Suprapubic skin (tissue), 4 donors: ENCODE measurements around the gene SLIT1. TPM values are rescaled to one million over a fixed set of nuclear protein-coding genes. Genes with fewer than 3 reads are reported as not detected.
"Not testable (repeated sequence)": the region's sequence is repeated elsewhere in the genome, so short reads cannot be mapped to it uniquely, and the experiment has no call there.

ENCODE experiments used
- DNase-seq, 2 donors: peaks; one replicate each; pipeline ENCODE4 v3.0.0-alpha.2; 2019; ENCODE audit warnings: low spot score in 2 of 2
- H3K27ac ChIP-seq: fragments of 200-600 bp; sonication (generic); one replicate; pipeline ENCODE4 v1.5.1; 2019
- H3K27me3 ChIP-seq: fragments of 200-600 bp; sonication (generic); one replicate; pipeline ENCODE4 v1.5.1; 2019
- H3K36me3 ChIP-seq: fragments of 200-600 bp; sonication (generic); one replicate; pipeline ENCODE4 v1.5.1; 2019
- H3K4me1 ChIP-seq: fragments of 200-600 bp; sonication (generic); one replicate; pipeline ENCODE4 v1.5.1; 2019
- H3K4me3 ChIP-seq: fragments of 200-600 bp; sonication (generic); one replicate; pipeline ENCODE4 v1.5.1; 2019; ENCODE audit warnings: mild to moderate bottlenecking
- H3K9me3 ChIP-seq: fragments of 200-600 bp; sonication (generic); one replicate; pipeline ENCODE4 v1.5.1; 2019
- CTCF ChIP-seq, 2 donors: fragments of 200-600 bp in 1 of 2; fragments of 450-650 bp in 1 of 2; sonication (generic) in 1 of 2; IDR thresholded peaks; one replicate each; pipeline ENCODE4 v1.5.1; 2016 to 2019; ENCODE audit warnings: antibody characterized with exemption in 2 of 2, mild to moderate bottlenecking in 1 of 2, moderate library complexity in 1 of 2
- EP300 ChIP-seq: sonication (generic); formaldehyde crosslinking; IDR thresholded peaks from one replicate; pipeline ENCODE4 v1.6.1; 2017; ENCODE audit warnings: antibody characterized with exemption
- POLR2A ChIP-seq, 2 donors: fragments of 450-650 bp; IDR thresholded peaks; one replicate each; pipeline ENCODE4 v1.6.1; 2017; ENCODE audit warnings: antibody characterized with exemption in 2 of 2, mild to moderate bottlenecking in 2 of 2, moderate library complexity in 2 of 2
- POLR2AphosphoS5 ChIP-seq, 3 donors: sonication (generic); formaldehyde crosslinking; IDR thresholded peaks; one replicate each; pipeline ENCODE4 v1.6.1; 2017; ENCODE audit warnings: antibody characterized with exemption in 3 of 3
- WGBS: methylation state at CpG from one replicate; pipeline ENCODE4 v1.1.5; 2018; 5-methylcytosine and 5-hydroxymethylcytosine counted together
- total RNA-seq, 4 donors: library from RNA; depleted of rRNA; stranded (reverse); fragments of >200 nt; gene quantifications; one replicate each; pipeline ENCODE4 v1.1.0, GENCODE V29; 2016

SLIT1 gene
- total RNA-seq, 4 donors from 2014 or later, result 0.10 to 0.40 (median 0.11) TPM; not detected in 1

- H3K27me3 ChIP-seq, result peaks cover 43% of the 10 kb centered on the region
- no peak overlapping the region for H3K27ac ChIP-seq
- H3K36me3 ChIP-seq, result no peaks in the 10 kb centered on the region
- no peaks in the 10 kb centered on the region for H3K4me1 ChIP-seq
- H3K4me3 ChIP-seq, result no peak overlapping the region
- no peaks in the 10 kb centered on the region for H3K9me3 ChIP-seq
- DNase-seq, result no peak
- TF ChIP-seq CTCF (IDR thresholded peaks at IDR 0.05), result no peak
- no peak for TF ChIP-seq POLR2A (IDR thresholded peaks at IDR 0.05)
- TF ChIP-seq EP300, result no peak
- TF ChIP-seq POLR2AphosphoS5 (IDR thresholded peaks at IDR 0.05), result no peak
- WGBS, result 40% methylated on average over 9 of the region's 9 CpGs
Measured at GRCh38 chr10:97083228-97083829, 102.4 kb downstream of the SLIT1 start.

- H3K27ac ChIP-seq, H3K9me3 ChIP-seq, H3K4me3 ChIP-seq, DNase-seq, H3K4me1 ChIP-seq, H3K36me3 ChIP-seq: not testable (repeated sequence)
- 82% methylated on average over 7 of the region's 7 CpGs for WGBS
- peaks cover 44% of the 10 kb centered on the region for H3K27me3 ChIP-seq
Measured at GRCh38 chr10:97082575-97082974, 103.2 kb downstream of the SLIT1 start.

GRCh38 chr10:97081621-97082235 is 104.0 kb downstream of the SLIT1 start:
- Histone ChIP-seq H3K27ac (no peak overlapping the region), H3K9me3 (no peaks in the 10 kb centered on the region), H3K36me3 (no peaks in the 10 kb centered on the region), H3K27me3 (peaks cover 46% of the 10 kb centered on the region), H3K4me1 (no peaks in the 10 kb centered on the region), H3K4me3 (no peak overlapping the region)
- no peak for DNase-seq
- 18% methylated on average over 6 of the region's 6 CpGs for WGBS
- TF ChIP-seq EP300 (no peak), CTCF (IDR thresholded peaks at IDR 0.05) (peak in 1 of 2 donors; percentile 60)

GRCh38 chr10:97080051-97080776 is 105.5 kb downstream of the SLIT1 start:
- Histone ChIP-seq H3K9me3 (no peaks in the 10 kb centered on the region), H3K4me3 (no peak overlapping the region), H3K27ac (no peak overlapping the region), H3K4me1 (no peaks in the 10 kb centered on the region), H3K36me3 (no peaks in the 10 kb centered on the region), H3K27me3 (peaks cover 54% of the 10 kb centered on the region)
- 54% methylated on average over 7 of the region's 7 CpGs for WGBS
- DNase-seq, result no peak
- no peak for TF ChIP-seq CTCF (IDR thresholded peaks at IDR 0.05)
- TF ChIP-seq EP300, result no peak
- no peak for TF ChIP-seq POLR2A (IDR thresholded peaks at IDR 0.05)
- TF ChIP-seq POLR2AphosphoS5 (IDR thresholded peaks at IDR 0.05), result no peak

- H3K4me3 ChIP-seq, result no peak overlapping the region
- TF ChIP-seq CTCF (IDR thresholded peaks at IDR 0.05) (no peak), POLR2A (IDR thresholded peaks at IDR 0.05) (no peak), POLR2AphosphoS5 (IDR thresholded peaks at IDR 0.05) (no peak), EP300 (no peak)
- H3K4me1 ChIP-seq, result no peaks in the 10 kb centered on the region
- H3K27ac ChIP-seq, result no peak overlapping the region
- no peaks in the 10 kb centered on the region for H3K36me3 ChIP-seq
- peaks cover 57% of the 10 kb centered on the region for H3K27me3 ChIP-seq
- H3K9me3 ChIP-seq, result no peaks in the 10 kb centered on the region
- no peak for DNase-seq
- 34% methylated on average over 3 of the region's 3 CpGs for WGBS
Measured at GRCh38 chr10:97079448-97079847, 106.3 kb downstream of the SLIT1 start.
